Bone marrow (tissue), 2 donors: ENCODE data around the gene CACNA1E.

Experiments
- DNase-seq, 2 donors: peaks; one replicate each; lab custom pipeline; 2025; lab: John Stamatoyannopoulos, UW

Gene CACNA1E

DNA sequence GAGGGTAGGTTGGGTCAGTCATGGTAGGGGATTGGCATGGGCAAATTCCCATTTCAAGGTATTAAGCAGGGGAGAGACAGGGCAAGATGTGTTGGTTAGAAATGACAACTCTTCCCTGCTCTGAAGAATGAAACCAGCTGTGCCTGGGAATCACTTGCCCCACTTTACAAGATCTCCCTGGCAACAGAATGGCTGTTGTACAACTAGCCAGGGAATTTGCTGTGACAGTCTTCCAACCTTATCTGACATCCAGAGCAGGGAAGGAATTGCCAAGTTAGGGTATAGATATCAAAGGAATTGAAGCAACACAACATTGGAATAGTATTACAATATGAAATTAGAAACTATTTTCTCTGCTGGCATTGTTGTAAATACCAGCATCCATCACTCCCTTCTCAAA is 154.7 kb downstream of the CACNA1E start:
- no peak for DNase-seq

GRCh38 chr1:181640956-181641355 is 157.6 kb downstream of the CACNA1E start:
- no peak for DNase-seq

- DNase-seq: no peak
These were observed 160.3 kb downstream of the CACNA1E start for GRCh38 chr1:181643631-181644030.

- no peak for DNase-seq
These were observed 161.9 kb downstream of the CACNA1E start for GRCh38 chr1:181645171-181645570.

DNA sequence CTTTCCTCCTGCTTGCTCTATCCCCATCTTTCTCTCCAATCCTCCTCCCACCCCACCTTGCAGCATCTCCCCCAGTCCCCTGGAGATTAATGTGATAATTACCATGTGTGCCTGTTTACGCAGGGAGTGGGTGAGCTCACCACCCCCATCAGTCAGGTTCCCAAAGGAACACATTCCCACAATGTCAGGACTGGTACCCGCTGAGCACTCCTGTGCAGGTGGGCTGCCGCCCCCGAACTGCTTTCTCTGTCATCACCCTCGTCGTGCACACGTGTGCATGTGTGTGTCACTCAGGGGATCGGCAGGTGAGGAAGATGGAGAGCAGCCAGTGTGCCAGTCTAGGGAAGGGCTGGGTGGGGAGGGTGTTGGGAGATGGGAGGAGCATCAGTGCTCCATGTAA is 163.4 kb downstream of the CACNA1E start:
- no peak for DNase-seq

GRCh38 chr1:181647314-181648035 is 164.2 kb downstream of the CACNA1E start:
- DNase-seq: no peak

- no peak for DNase-seq
These were observed 168.0 kb downstream of the CACNA1E start for GRCh38 chr1:181651276-181651675.

DNA sequence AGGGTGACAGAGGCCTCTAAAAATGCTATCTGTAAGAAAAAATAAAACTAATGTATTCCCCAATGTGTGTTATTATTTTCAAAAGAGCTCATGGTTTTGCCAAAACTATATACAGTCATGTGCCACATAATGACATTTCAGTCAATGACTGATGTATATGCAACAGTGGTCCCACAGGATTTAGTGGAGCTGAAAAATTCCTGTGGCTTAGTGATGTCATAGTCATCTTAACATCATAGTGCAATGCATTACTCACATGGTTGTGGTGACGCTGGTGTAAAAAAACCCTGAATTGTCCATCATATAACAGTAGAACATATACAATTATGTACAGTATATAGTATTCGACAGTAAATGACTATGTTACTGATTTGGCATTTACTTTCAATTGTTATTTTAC is 172.4 kb downstream of the CACNA1E start:
- DNase-seq: no peak

DNA sequence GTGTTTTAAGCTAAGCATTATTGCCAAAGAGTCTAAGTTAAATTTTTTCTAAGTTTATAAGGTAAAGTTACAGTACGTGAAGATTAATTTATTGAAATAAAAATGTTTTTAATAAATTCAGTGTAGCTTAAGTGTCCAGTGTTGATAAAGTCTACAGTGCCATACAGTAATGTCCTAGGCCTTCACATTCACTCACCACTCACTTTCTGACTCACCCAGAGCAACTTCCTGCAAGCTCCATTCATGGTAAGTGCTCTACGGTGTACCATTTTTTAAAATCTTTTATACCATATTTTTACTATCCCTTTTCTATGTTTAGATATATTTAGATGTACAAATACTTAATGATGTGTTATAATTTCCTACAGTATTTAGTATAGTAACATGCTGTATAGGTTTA is 173.2 kb downstream of the CACNA1E start:
- DNase-seq: no peak

DNA sequence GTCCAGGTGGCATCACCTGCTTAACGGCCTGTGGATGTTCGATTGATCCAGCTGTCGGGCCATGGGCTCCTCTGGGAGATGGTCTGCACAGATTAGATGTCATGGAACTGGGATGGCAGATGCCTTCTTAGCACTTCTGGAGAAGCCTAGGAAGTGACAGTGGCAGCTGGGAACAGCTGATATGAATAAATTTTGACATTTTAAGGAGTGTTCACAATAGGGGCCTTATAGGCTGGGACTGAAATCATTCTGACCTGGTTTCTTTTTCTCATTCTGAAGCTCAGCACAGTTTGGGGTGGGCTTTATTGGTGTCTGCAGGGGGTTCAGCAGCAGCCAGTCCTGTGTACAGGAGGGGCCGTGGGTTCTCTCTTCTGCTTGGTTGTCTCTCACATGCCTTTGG is 175.3 kb downstream of the CACNA1E start:
- no peak for DNase-seq

DNA sequence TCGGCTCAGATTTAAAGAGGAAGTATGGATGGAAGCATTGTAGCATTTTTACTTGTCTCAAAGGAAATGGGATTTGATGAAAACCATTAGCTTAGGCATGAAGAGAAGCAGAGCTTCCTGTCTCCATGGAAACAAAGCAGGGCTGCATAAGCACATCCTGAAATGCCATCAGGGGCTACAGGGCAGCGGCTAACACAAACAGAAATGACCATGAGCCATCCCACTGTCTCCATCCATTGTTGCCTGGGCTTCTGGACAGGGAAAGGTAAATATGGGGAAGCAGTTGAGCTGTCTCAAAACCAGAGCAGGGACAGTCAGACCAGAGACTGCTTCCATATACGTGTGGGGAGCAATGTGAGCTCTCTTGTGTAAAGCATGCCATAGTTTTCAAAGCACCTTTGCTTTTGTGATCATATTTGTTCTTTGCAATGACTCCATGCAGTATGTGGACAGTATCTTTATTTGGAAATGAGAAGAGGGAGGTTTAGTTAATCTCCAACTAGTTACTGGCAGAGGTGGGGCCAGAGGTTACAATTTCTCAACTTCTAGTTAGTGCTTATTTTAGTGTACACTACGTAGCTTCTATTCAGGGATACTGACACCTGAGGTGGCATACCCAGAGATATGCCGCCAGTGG is 176.1 kb downstream of the CACNA1E start:
- DNase-seq: no peak

- DNase-seq: no peak
These were observed 177.3 kb downstream of the CACNA1E start for GRCh38 chr1:181660621-181661020.

GRCh38 chr1:181661569-181661968 is 178.3 kb downstream of the CACNA1E start:
- no peak for DNase-seq

- no peak for DNase-seq
These were observed 179.3 kb downstream of the CACNA1E start for GRCh38 chr1:181662606-181663005.

GRCh38 chr1:181664543-181664942 is 181.2 kb downstream of the CACNA1E start:
- DNase-seq: no peak

DNA sequence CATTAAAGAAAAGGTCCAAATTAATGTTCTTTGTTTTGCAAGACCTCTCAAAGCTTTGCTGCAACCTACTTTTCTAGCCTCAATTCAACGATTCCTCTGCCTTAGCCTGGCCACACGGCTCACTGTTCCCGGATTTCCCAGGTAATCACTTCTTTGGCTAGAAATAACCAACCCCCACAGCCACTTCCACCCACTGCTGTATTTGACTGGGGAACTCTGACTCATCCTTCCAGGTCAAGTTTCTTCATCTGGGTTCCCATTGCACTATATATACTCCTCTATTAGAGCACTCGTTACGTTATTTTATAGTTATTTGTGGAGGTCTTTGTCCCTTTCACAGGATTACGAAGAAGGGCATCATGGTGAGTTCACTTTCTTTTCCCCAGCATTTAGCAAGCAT is 185.9 kb downstream of the CACNA1E start:
- DNase-seq: no peak

DNA sequence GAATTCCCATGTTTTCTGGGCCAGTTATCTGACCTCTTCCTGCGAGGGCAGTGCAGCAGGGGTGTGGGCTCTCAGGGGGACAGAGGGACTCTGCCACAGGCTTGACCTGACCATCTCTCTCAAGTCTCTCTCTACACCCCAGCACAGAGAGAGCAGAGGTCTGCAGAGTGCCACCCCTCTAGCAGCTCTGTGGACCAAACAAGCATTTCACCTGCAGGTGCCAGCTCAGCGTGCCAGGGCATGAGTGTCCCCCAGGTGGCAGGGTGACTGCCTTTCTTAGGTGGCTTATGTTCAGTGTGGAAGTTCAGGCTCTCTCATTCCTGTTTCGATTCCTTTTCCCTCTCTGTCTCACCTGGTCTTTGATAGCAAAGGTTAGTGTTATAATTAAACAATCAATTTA is 191.3 kb downstream of the CACNA1E start:
- no peak for DNase-seq

GRCh38 chr1:181675091-181675917 is 192.0 kb downstream of the CACNA1E start:
- DNase-seq: no peak

GRCh38 chr1:181675918-181676190 is 192.5 kb downstream of the CACNA1E start:
- no peak for DNase-seq

GRCh38 chr1:181676269-181676668 is 193.0 kb downstream of the CACNA1E start:
- no peak for DNase-seq

- DNase-seq: no peak
These were observed 197.0 kb downstream of the CACNA1E start for GRCh38 chr1:181680332-181680731.

- DNase-seq: no peak
These were observed 197.6 kb downstream of the CACNA1E start for GRCh38 chr1:181680871-181681270.

DNA sequence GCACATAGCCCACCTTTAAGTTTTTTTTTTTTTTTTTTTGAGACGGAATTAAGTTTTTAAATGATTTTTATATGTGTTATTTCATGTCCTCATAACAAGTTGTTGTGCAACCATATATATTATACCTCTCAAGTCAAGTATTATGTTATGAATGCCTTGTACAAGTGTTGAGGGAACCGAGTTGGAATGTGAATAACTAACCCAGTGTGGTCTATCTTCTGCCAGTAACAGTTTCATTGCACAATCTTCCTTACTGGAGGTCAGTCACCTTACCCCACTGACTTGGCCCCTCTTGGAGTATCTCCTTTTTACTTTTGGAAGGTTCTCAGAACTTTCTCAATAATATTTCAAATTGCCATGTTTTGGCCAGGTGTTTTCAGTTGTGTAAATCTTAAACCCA is 201.9 kb downstream of the CACNA1E start:
- DNase-seq: no peak
